Small intestine (tissue), 7 donors: ENCODE results near the gene GLIS1. TPM values are rescaled to one million over a fixed set of nuclear protein-coding genes. Genes with fewer than 3 reads are reported as not detected.

Experiments
- DNase-seq, 2 donors: peaks; one replicate each; pipeline versions ENCODE4 v3.0.0 to v3.0.0-alpha.2; 2013
- FAIRE-seq: peaks from 2 replicates; lab custom pipeline; 2012; peaks lifted over from hg19 to GRCh38; lab: Jason Lieb, UNC
- H3K27ac ChIP-seq, 3 donors: one replicate each; pipeline ENCODE4 v1.5.1; 2013; ENCODE audit warnings: low read length in 2 of 3, mild to moderate bottlenecking in 2 of 3, control low read depth in 1 of 3, inconsistent platforms in 1 of 3, low read depth in 1 of 3, moderate library complexity in 1 of 3
- H3K27me3 ChIP-seq, 3 donors: one replicate each; pipeline ENCODE4 v1.6.1; 2013; ENCODE audit warnings: low read length in 3 of 3, inconsistent platforms in 1 of 3; ENCODE audit not compliant: control insufficient read depth in 3 of 3, insufficient read depth in 3 of 3
- H3K36me3 ChIP-seq, 3 donors: one replicate each; pipeline ENCODE4 v1.6.1; 2013; ENCODE audit warnings: low read length in 3 of 3, inconsistent platforms in 1 of 3, low read depth in 1 of 3, mild to moderate bottlenecking in 1 of 3, moderate library complexity in 1 of 3; ENCODE audit not compliant: control insufficient read depth in 3 of 3, insufficient read depth in 2 of 3
- H3K4me1 ChIP-seq, 3 donors: one replicate each; pipeline ENCODE4 v1.6.1; 2013; ENCODE audit warnings: low read length in 2 of 3, inconsistent platforms in 1 of 3, low read depth in 1 of 3, mild to moderate bottlenecking in 1 of 3, moderate library complexity in 1 of 3; ENCODE audit not compliant: control insufficient read depth in 3 of 3, insufficient read depth in 2 of 3
- H3K4me3 ChIP-seq, 3 donors: one replicate each; pipeline ENCODE4 v1.5.1; 2013; ENCODE audit warnings: low read length in 3 of 3, control low read depth in 1 of 3, inconsistent platforms in 1 of 3, low read depth in 1 of 3, mild to moderate bottlenecking in 1 of 3, moderate library complexity in 1 of 3
- H3K9me3 ChIP-seq, 2 donors: one replicate each; pipeline ENCODE4 v1.6.1; 2013; ENCODE audit warnings: low read depth in 1 of 2, low read length in 1 of 2; ENCODE audit not compliant: control insufficient read depth in 2 of 2, insufficient read depth in 1 of 2
- WGBS, 3 donors: extraction: QIAGEN DNeasy Blood & Tissue Kit; methylation state at CpG; one replicate each; pipeline ENCODE4 v1.1.7; 2013; 5-methylcytosine and 5-hydroxymethylcytosine counted together
- polyA plus RNA-seq, 4 donors: library from polyadenylated mRNA; stranded (reverse) in 3 of 4; unstranded in 1 of 4; fragments of 200-250 nt in 3 of 4; fragments of 120-200 nt in 1 of 4; gene quantifications; one replicate each; pipeline versions ENCODE4 v1.2.1 to v1.2.3, GENCODE V29; 2013
- donor health status: healthy with polysubstance abuse.
- donor health status: control.
- donor health status: control.
- donor health status: Bipolar disorder and iron deficiency.
- donor health status: healthy.

The GLIS1 gene
- polyA plus RNA-seq, 4 donors = 0.19 to 0.50 TPM; not detected in 2

- 84 to 92% (median 87%) methylated on average over 7 of the region's 7 CpGs for WGBS, 3 donors
- Histone ChIP-seq H3K4me3 (no peak overlapping the region), H3K27me3 (peaks cover 0 to 37% (median 5%) of the 10 kb centered on the region in 3 donors), H3K4me1 (peaks cover 0 to 21% (median under 1%) of the 10 kb centered on the region in 3 donors), H3K9me3 (no peaks in the 10 kb centered on the region), H3K27ac (no peak overlapping the region), H3K36me3 (no peaks in the 10 kb centered on the region)
- FAIRE-seq (no peak), DNase-seq (no peak)
These were observed 52.0 kb downstream of the GLIS1 start for GRCh38 chr1:53686965-53687267.

GRCh38 chr1:53686091-53686964 is 52.6 kb downstream of the GLIS1 start:
- H3K27me3 ChIP-seq = peaks cover 0 to 37% (median 5%) of the 10 kb centered on the region in 3 donors
- FAIRE-seq = no peak
- WGBS, 3 donors = 54 to 63% (median 55%) methylated on average over 13 of the region's 13 CpGs
- peaks cover 0 to 27% (median 4%) of the 10 kb centered on the region in 3 donors for H3K4me1 ChIP-seq
- no peak overlapping the region for H3K4me3 ChIP-seq
- H3K9me3 ChIP-seq = no peaks in the 10 kb centered on the region
- DNase-seq = no peak
- H3K36me3 ChIP-seq = no peaks in the 10 kb centered on the region
- no peak overlapping the region for H3K27ac ChIP-seq

- Histone ChIP-seq H3K27me3 (peaks cover 0 to 37% (median 5%) of the 10 kb centered on the region in 3 donors), H3K4me3 (no peak overlapping the region), H3K36me3 (no peaks in the 10 kb centered on the region), H3K9me3 (no peaks in the 10 kb centered on the region), H3K4me1 (peaks cover 0 to 30% (median 4%) of the 10 kb centered on the region in 3 donors), H3K27ac (no peak overlapping the region)
- WGBS, 3 donors = 12 to 32% (median 29%) methylated on average over 28 of the region's 28 CpGs
- DNase-seq = peak in 1 of 2 donors; percentile 42
- FAIRE-seq = no peak
These were observed 53.5 kb downstream of the GLIS1 start for GRCh38 chr1:53685272-53686051.

- no peaks in the 10 kb centered on the region for H3K9me3 ChIP-seq
- H3K4me1 ChIP-seq = peaks cover 0 to 30% (median 4%) of the 10 kb centered on the region in 3 donors
- H3K27ac ChIP-seq = no peak overlapping the region
- H3K27me3 ChIP-seq = peaks cover 0 to 37% (median 5%) of the 10 kb centered on the region in 3 donors
- FAIRE-seq (no peak), DNase-seq (no peak)
- 29 to 49% (median 31%) methylated on average over 1 of the region's 1 CpG for WGBS, 3 donors
- H3K4me3 ChIP-seq = no peak overlapping the region
- no peaks in the 10 kb centered on the region for H3K36me3 ChIP-seq
These were observed 54.2 kb downstream of the GLIS1 start for GRCh38 chr1:53684741-53685140.

DNA sequence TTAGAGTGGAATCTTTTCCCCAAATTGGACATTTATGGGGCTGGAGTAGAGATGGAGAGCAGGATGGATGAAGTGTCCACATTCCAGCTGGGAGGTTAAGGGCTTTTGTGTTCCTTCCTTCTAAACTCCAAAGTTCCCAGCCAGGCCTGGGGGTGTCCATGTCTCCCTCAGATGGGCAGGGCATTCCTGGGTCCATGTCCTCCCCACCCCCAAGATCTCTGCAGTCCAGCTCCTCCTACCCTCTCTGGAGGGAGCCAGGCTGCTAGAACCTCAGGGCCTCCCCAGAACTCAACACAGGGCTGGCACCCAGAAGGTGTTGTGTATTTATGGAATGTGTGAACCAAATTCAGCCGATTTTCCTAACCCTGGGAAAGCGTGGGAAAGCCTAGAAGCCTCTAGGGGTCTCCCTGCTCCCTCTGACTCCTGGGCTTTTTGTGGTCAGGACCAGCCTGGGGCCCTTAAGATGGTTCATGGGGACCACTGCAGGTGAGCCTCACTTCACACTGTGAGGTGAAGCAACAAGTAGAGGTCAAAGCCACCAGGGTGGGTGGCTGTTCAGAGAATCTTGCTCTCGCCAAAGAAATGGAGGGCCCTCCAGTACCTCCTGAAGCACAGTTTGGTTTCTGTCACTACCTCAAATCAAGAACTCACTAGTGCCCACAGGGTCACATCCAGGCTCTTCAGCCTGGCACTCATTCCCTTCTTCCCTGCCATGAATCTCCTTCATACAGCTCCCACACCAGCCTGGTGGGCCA is 54.8 kb downstream of the GLIS1 start:
- 58 to 78% (median 69%) methylated on average over 3 of the region's 3 CpGs for WGBS, 3 donors
- peaks cover 0 to 37% (median 5%) of the 10 kb centered on the region in 3 donors for H3K27me3 ChIP-seq
- no peaks in the 10 kb centered on the region for H3K9me3 ChIP-seq
- DNase-seq (no peak), FAIRE-seq (no peak)
- H3K36me3 ChIP-seq = no peaks in the 10 kb centered on the region
- H3K4me1 ChIP-seq = peaks cover 0 to 30% (median 4%) of the 10 kb centered on the region in 3 donors
- H3K27ac ChIP-seq = no peak overlapping the region
- no peak overlapping the region for H3K4me3 ChIP-seq

- FAIRE-seq = no peak
- Histone ChIP-seq H3K27me3 (peaks cover 0 to 32% (median 5%) of the 10 kb centered on the region in 3 donors), H3K4me3 (no peak overlapping the region), H3K36me3 (no peaks in the 10 kb centered on the region), H3K27ac (no peak overlapping the region), H3K4me1 (peaks cover 0 to 34% (median 4%) of the 10 kb centered on the region in 3 donors), H3K9me3 (no peaks in the 10 kb centered on the region)
- DNase-seq = no peak
- WGBS, 3 donors = 66 to 84% (median 72%) methylated on average over 6 of the region's 6 CpGs
These were observed 56.1 kb downstream of the GLIS1 start for GRCh38 chr1:53682881-53683280.

- H3K27me3 ChIP-seq = peaks cover 0 to 27% (median 5%) of the 10 kb centered on the region in 3 donors
- no peak overlapping the region for H3K4me3 ChIP-seq
- peak overlapping the region in 1 of 3 donors; percentile 31 for H3K27ac ChIP-seq
- FAIRE-seq = no peak
- peaks cover 0 to 34% (median 4%) of the 10 kb centered on the region in 3 donors for H3K4me1 ChIP-seq
- H3K9me3 ChIP-seq = no peaks in the 10 kb centered on the region
- WGBS, 3 donors = 3 to 19% (median 7%) methylated on average over 15 of the region's 15 CpGs
- DNase-seq = peak; percentile 58 to 96
- H3K36me3 ChIP-seq = no peaks in the 10 kb centered on the region
These were observed 56.8 kb downstream of the GLIS1 start for GRCh38 chr1:53681977-53682685.
